ENCODE results near the gene APOO. TPM values are rescaled to one million over a fixed set of nuclear protein-coding genes. Genes with fewer than 3 reads are reported as not detected.

APOO gene
- total and polyA plus RNA-seq, 2 experiments from 2014 or later: 32.8 to 72.4 TPM

- TF ChIP-seq POLR2AphosphoS5 (IDR thresholded peaks at IDR 0.05; ENCODE audit: low read depth) (no peak), ETS1 (IDR thresholded peaks at IDR 0.05) (no peak), JUNB (IDR thresholded peaks at IDR 0.05; ENCODE audit: unreplicated experiment) (no peak), CTCF (conservative IDR thresholded peaks at IDR 0.05; ENCODE audit: low read depth in 2 of 2) (no peak)
Observed at GRCh38 chrX:23919148-23919547, 11.4 kb upstream of the APOO start (continued).

- peaks cover 5% of the 10 kb centered on the region for H3K79me2 ChIP-seq (replicated peaks; ENCODE audit: insufficient read depth)
- no peak overlapping the region; the same call in 1 of the 2 replicates for H3K27ac Mint-ChIP-seq
- no peak for ATAC-seq
- no peaks in the 10 kb centered on the region; the same call in 1 of the 2 replicates for H3F3A ChIP-seq (replicated peaks; ENCODE audit: low read depth)
- H3K9me2 ChIP-seq (ENCODE audit: insufficient read depth): no peaks in the 10 kb centered on the region
- H3K36me3 ChIP-seq (ENCODE audit: insufficient read depth): no peaks in the 10 kb centered on the region
- H3K27ac ChIP-seq (ENCODE audit: low read depth): no peak overlapping the region
- H3K4me2 ChIP-seq: no peak overlapping the region
- TF ChIP-seq CREB1 (CRISPR knock-in tag; IDR thresholded peaks at IDR 0.05; ENCODE audit: low read depth) (no peak), STAT1 (IDR thresholded peaks at IDR 0.05; ENCODE audit: unreplicated experiment) (no peak), EZH2 (IDR thresholded peaks at IDR 0.05; ENCODE audit: low read depth, unreplicated experiment) (no peak)
- no peaks in the 10 kb centered on the region for H4K20me1 ChIP-seq (replicated peaks; ENCODE audit: insufficient read depth)
- peaks cover 5% of the 10 kb centered on the region for H3K4me1 ChIP-seq (ENCODE audit: insufficient read depth)
- no peaks in the 10 kb centered on the region for H3K9me3 Mint-ChIP-seq
- H3K36me3 Mint-ChIP-seq (ENCODE audit: low read depth): no peaks in the 10 kb centered on the region
- no peak for DNase-seq (ENCODE audit: low spot score)
- H2AFZ ChIP-seq: no peak overlapping the region
- H3K4me1 Mint-ChIP-seq: peaks cover 7% of the 10 kb centered on the region; the same call in 2 of the 3 replicates
- no peak overlapping the region for H3K4me3 ChIP-seq
- H3K4me3 Mint-ChIP-seq: no peak overlapping the region
- H3K27me3 ChIP-seq (ENCODE audit: insufficient read depth): no peaks in the 10 kb centered on the region
- no peaks in the 10 kb centered on the region for H3K27me3 Mint-ChIP-seq (ENCODE audit: insufficient read depth, low read depth, poor library complexity)
Observed at GRCh38 chrX:23911126-23911835, 3.5 kb upstream of the APOO start.

DNA sequence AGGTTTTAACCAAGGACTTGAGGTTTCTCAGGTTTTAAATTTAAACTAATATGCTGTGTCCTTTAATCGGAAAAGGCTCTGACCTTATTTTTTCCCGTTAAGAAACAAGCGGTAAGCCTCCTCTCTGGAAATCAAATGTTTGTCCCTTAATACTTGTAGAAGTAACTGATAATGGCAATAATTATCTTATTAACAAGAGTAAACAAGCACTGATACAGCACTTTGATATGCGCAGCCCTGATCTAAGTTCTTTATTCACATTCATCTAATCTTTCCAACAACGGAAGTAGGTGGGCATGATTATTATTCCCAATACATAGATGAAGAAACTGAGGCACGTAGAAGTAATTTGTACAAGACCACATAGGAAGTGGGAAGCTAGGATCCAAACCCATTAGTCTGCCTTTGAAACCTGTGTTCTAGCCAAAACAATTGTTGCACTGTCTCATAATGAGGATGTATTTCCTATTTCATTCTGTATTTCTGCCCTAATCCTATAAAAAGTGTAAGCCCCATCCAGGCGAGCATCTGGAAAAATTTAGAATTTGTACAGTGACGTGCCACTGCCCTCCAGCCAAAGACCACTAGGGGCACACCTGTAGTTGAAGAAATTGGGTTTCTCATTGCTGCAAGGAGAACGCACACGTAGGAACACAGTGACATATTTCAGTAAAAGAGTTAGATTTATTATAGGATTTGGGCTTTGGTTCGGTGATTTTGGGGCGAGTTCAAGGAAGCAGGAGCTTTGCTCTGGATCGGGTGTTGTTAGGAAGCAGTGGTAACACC lies 674 bp upstream of the APOO start:
- Histone ChIP-seq H3K36me3 (ENCODE audit: insufficient read depth) (no peaks in the 10 kb centered on the region), H2AFZ (peak overlapping the region; percentile 90; the same call in 1 of the 2 replicates), H3F3A (replicated peaks; ENCODE audit: low read depth) (no peaks in the 10 kb centered on the region; the same call in 1 of the 2 replicates), H4K20me1 (replicated peaks; ENCODE audit: insufficient read depth) (no peaks in the 10 kb centered on the region), H3K4me1 (ENCODE audit: insufficient read depth) (peaks cover 9% of the 10 kb centered on the region), H3K27ac (ENCODE audit: low read depth) (peak overlapping the region; percentile 81), H3K27me3 (ENCODE audit: insufficient read depth) (no peaks in the 10 kb centered on the region), H3K9me2 (ENCODE audit: insufficient read depth) (no peaks in the 10 kb centered on the region), H3K4me2 (peak overlapping the region; percentile 72), H3K79me2 (replicated peaks; ENCODE audit: insufficient read depth) (peaks cover 15% of the 10 kb centered on the region), H3K4me3 (peak overlapping the region; percentile 77)
- peak overlapping the region; percentile 43 for H3K27ac Mint-ChIP-seq
- ATAC-seq: peak; percentile 33
- peaks cover 15% of the 10 kb centered on the region; the same call in 2 of the 3 replicates for H3K4me1 Mint-ChIP-seq
- 0 out of 3 replicates have a peak, but pooled peaks cover 3% of the 10 kb centered on the region for H3K36me3 Mint-ChIP-seq (ENCODE audit: low read depth)
- H3K27me3 Mint-ChIP-seq (ENCODE audit: insufficient read depth, low read depth, poor library complexity): no peaks in the 10 kb centered on the region
- H3K4me3 Mint-ChIP-seq: peak overlapping the region; percentile 82
- TF ChIP-seq CTCF (conservative IDR thresholded peaks at IDR 0.05; ENCODE audit: low read depth in 2 of 2): peak; percentile 45 to 62
- no peak for TF ChIP-seq NANOG (IDR thresholded peaks at IDR 0.05; ENCODE audit: borderline replicate concordance)
- TF ChIP-seq STAT1 (IDR thresholded peaks at IDR 0.05; ENCODE audit: unreplicated experiment): no peak
- no peak for TF ChIP-seq ETS1 (IDR thresholded peaks at IDR 0.05)
- TF ChIP-seq, protein P1, sequence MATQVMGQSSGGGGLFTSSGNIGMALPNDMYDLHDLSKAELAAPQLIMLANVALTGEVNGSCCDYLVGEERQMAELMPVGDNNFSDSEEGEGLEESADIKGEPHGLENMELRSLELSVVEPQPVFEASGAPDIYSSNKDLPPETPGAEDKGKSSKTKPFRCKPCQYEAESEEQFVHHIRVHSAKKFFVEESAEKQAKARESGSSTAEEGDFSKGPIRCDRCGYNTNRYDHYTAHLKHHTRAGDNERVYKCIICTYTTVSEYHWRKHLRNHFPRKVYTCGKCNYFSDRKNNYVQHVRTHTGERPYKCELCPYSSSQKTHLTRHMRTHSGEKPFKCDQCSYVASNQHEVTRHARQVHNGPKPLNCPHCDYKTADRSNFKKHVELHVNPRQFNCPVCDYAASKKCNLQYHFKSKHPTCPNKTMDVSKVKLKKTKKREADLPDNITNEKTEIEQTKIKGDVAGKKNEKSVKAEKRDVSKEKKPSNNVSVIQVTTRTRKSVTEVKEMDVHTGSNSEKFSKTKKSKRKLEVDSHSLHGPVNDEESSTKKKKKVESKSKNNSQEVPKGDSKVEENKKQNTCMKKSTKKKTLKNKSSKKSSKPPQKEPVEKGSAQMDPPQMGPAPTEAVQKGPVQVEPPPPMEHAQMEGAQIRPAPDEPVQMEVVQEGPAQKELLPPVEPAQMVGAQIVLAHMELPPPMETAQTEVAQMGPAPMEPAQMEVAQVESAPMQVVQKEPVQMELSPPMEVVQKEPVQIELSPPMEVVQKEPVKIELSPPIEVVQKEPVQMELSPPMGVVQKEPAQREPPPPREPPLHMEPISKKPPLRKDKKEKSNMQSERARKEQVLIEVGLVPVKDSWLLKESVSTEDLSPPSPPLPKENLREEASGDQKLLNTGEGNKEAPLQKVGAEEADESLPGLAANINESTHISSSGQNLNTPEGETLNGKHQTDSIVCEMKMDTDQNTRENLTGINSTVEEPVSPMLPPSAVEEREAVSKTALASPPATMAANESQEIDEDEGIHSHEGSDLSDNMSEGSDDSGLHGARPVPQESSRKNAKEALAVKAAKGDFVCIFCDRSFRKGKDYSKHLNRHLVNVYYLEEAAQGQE (IDR thresholded peaks at IDR 0.05; ENCODE audit: unreplicated experiment): no peak
- H3K9me3 Mint-ChIP-seq: no peaks in the 10 kb centered on the region
- DNase-seq (ENCODE audit: low spot score): peak; percentile 53
